NCI-H1048 (cell line): Measurements from ENCODE around the gene FAM227A.

Experiments used
- DNase-seq: peaks from one replicate; lab custom pipeline; 2025; lab: John Stamatoyannopoulos, UW

FAM227A gene

DNA sequence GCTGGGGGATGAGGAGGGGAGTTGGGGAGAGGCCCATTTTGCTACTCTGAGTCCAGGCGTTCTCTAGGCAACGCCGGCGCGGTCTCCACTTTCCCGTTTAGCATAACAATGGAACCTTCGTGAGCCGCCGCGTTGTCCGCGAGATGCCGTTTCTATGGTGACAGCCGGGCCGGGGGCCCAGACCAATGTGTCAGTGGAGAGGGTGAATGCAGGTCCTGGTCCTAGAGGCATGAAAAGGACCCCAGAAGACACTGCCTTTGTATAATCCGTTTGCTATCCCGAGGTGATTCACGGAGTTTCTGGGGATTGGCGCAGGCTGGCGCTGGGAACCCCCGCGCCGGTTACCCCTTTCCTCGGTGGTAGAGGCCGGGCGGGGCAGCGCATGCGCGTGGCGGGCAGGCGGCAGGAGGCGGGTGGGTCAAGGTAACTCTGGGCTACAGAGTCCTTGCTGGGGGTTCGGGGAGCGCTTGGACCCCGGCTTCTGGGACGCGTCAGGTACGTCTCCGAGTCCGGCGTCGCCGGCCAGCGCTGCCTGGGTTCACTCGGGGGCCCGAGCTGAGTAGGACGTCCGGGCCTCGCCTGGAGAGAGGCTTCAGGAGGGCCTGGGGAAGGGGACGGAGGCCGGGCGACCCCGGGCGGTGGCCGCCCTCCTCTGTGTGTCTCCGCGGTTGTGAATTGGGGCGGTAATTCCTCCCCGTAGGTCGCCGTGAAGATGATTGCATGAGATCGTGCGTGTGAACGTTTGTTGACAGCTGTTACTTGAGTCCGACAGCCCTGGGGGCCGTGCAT is at the start of gene FAM227A, which contains the start of gene CBY1:
Gene FAM227A (minus strand): TSS at position 137 of the 789 bp plus-strand sequence. CDS start 6,224 bp downstream, outside the sequence.
Gene CBY1 (plus strand): TSS at position 383 of the 789 bp plus-strand sequence. CDS start 11,417 bp downstream, outside the sequence.
- peak; percentile 85 for DNase-seq

DNA sequence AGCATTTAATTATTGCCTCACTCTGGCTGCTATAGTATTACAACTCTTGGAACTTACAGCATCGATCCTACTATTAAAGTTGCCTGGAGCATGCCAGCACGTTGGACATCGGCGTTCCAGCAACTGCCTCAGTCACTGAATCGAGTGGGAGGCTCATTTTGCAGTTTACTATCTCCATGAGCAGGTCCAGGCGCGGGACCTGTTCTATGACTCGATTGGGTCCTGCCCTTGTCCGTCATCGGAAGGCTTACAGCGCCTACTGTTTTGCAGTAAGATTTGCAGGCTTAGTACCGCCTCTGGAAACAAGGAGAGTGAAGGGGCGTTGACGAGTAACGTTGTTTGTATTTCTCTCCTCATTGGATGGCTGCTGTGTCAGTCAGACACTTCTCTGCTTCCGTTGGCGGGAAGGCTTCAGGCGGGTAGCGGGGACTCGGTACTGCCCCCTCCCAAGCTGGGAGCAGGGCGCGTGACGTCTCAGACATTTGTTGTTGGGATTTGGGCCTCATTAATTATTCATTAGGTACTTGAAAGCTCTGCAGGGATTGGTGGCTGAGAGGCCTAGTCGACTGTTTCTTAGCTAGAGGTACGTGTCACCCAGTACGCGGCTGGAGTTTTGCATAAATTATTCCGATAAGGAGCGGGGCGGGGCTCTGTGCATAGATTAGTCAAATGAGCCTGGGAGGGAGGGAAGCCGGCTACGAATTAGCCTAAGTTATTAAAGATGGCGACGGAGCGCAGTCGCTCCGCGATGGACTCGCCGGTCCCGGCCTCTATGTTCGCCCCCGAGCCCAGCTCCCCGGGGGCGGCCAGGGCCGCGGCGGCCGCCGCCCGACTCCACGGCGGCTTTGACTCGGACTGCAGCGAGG is 49.3 kb upstream of the FAM227A start, which contains the start of gene GTPBP1:
Gene GTPBP1 (plus strand): TSS at position 710 of the 866 bp plus-strand sequence. CDS start 12 bp downstream, at position 722.
- peak; percentile 100 for DNase-seq

DNA sequence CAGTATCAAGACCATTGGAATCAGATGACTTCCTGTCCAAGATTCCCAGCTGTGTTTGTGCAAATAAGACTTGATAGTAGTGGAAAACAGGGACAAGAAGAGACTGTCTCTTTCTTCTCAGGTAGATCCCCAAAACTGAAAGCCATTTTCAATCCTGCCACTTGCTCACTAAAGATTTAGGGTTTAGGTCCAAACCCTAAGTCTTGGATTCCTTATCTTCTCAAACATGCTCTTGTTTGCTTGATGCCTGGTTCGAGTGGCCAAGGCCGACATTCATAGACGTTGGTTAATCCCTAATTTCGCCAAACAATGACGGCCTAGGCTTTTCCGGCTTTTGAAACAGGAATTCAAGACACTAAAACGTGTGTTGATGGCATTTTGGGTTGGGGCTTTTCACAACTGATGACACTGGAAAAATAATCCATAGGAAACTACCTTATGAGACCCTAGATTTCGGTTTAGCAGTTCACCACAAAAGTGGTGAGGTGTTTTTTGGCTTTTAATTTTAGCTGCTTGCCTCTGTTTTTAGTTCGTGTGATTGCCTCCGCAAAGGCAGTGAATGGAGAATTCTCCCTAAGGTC is 48.6 kb upstream of the FAM227A start:
- no peak for DNase-seq

DNA sequence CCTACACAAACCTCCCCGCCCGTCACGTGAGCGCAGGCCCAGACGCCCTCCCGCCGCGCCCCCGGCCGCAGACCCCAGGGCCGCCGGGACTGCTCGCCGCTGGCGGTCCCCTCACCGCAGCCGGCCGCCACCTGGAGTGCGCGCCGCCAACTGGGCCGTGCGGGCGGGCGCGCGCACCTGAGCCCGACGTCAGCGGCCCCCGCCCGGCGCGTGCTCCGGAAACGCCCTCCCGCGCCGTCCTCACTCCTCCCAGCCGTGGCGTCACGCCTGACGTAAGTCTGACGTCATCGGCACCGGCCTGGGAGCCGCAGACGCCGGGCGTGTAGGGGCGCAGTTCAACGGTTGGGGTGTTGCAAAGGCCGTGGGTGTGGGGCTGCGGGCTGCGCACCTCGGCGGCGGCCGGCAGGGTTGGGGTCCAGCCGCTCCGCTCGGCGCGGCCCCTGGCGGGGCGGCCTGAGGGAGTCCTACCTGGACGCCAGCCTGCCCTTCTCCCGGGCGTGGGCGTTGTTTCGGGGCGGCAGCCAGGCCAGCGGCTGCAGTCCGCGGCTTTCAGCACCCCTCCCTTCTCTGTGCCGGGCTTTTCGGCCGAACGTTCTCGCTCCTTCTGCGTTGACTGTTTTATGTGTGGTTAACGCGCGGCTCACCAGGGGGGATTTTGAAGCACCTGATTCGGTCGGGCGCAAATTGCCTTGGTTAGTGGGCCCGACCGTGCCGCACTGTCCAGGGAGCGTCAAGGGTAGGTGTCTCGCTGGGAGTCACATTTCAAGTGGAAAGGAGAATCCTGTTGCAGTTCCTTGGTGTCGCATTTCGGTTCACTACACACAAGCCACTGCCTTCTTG is 44.8 kb upstream of the FAM227A start, which contains the start of gene JOSD1:
Gene JOSD1 (minus strand): TSS at position 155 of the 840 bp plus-strand sequence. CDS start 956 bp downstream, outside the sequence.
- DNase-seq, result peak; percentile 84

DNA sequence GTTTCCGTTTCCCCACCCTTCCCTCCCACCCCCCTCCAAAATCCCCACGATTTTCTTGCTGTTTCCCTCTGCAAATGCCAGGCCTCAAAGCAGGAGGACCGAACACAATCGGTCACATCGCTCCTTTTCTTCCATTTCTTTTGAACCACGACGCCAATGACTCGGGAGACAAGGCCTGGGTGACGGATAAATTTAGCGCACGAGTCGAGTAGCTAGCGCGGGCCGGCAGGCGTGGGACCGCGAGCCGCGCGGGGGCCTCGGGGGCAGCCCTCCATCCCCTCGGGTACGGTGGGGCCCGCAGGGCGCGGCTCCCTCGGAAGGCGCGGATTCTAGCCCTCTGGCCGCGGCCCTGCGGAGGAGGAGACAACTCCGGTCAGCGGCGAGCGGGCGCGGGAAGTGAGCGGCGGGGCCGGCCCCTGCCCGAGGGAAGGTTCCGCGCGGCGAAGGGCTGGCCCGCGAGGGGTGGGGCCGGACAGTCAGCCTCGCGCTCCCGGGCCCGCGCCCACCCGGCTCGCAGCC is 44.1 kb upstream of the FAM227A start:
- no peak for DNase-seq

DNA sequence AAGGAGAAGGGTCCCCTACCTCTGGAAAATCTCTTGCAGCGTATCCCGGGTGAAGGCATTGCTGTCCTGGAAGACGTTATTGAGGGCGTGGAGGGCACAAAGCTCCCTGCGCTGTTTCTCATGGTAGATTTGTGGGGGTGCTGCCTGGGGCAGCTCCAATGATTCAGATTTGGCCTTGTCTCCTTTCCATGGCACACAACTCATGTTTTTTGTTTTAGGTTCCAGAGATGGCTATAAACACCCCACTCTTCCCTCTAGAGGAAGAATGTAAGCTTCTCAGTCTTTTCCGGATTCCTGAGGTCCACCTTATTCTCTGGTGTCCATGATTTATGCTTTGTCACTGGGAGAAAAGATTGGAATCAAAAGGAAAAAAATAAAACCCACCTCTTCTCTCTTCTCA is 43.6 kb upstream of the FAM227A start:
- DNase-seq, result no peak

DNA sequence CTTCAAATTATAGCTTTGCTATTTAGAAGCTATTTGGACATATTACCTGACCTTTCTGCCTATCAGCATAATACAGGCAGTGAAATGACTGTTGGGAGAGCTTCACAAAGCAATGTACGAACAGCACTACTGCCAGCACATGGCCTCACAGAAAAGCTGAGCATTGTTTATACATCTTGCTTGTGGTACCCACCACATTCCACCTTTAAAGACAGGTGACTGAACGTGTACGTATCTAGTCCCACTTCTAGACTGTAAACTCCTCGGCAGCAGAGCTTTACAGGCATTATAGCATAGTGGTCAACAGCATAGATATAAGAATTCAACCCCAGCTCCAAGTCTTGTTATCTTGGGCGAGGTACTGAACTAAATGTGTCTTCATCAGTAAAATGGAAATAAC is 43.0 kb upstream of the FAM227A start:
- no peak for DNase-seq

DNA sequence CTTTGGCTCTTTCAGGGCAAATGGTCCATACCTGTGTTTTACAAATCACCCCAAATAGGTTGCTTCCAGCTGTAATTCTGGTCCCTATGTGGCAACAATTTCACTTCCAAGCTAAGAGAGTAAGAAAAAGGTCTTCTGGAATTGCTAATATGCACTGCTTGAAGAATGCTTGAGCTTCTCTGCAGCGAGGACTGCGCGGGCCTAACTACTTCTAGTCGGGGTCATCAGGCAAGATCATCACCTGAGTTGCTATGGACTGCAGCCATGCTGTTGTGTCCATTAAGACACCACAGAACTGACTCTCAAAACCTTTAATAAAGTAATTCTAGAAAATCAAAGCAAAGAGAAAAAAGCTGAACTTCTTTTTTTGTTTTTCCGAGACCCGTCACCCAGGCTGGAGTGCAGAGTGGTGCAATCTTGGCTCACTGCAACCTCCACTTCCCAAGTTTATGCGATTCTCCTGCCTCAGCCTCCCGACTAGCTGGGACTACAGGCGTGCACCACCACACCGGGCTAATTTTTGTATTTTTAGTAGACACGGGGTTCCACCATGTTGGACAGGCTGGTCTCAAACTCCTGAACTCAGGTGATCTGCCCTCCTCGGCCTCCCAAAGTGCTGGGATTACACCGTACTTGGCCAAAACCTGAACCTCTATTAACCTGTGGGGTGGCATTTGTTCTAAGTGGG is 42.4 kb upstream of the FAM227A start:
- no peak for DNase-seq

DNA sequence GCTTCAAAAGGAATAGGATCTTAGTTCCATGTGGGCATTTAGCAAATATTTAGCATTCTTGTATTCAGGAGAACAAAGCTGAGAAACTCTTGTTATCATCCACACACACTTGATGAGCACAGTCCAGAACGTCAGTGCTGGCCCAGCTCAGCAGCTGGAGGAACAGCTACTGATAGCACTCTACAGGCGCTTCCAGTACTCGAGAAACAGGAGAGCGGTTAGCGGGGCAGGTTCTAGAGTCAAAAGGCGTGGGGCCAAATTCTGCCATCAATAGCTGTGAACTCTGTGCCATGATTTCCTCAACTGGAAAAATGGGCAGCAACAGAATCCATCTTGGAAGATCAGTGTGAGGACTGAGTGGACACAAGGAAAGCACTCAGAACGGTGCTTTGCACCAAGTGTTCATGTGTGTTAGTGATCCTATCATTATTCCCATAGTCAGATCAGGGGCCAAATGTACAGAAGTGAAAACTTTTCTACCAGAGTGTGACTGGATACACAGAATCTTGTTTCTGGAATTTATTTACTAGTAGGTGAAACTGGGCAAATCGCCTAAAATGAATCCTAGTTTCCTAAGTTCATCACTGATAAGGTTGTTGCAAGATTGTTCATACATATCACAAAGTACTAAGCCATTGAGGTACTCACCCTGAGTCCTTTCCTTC is 41.4 kb upstream of the FAM227A start:
- no peak for DNase-seq

DNA sequence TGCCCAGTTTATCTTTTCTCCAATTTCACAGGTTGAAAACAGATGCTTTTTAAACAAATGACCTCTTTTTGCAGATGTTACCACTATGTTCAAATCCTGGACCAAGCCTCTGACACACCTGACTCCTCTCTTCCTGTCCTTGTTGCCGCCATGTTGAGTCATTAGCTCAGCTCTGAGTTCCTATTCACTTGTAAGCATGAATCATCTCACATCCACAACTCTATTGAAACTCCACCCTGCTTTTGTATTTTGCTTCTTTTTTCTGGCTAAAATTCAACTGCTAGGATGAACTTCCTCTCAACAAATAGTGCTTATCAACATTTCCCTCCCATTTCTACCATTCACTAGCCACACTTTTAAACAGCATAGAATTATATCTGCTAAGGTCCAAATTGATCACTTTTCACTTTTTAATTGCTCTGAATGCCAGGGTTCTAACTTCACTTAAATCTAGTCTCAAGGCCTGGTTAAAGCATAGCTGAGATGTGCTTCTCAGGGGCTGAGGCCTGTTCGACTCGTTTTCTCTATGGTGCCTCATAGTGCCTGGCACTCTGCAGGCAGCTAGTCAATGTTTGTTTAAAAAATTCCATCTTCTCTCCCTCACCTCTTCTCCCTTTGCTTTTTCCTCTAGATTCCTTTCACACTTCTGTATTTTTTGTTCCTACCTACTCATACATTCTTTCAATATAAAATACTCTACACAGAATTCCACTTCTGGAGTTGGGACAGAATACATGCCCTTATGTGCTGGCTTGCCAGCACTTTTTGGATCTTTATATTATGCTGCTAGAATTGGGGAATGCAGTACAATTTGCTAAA is 40.6 kb upstream of the FAM227A start:
- DNase-seq, result no peak

DNA sequence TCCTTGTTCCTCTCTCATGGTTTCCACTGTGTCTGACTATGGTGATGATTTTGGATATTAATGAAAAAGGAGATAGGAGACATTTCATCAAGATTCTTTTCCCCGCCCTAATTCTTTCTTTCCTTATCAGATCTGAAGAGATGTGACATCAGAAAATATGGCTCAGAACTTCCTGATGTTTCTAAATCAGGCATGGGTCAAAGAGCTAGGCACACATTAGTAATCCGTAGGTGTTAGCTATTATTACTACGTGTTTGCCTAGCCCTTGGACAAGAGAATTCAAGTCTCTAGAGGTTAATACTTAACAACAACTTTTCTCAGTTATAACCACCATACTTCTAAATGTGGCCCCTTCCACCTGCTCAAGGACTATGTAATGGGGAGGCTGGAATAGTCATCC is 38.7 kb upstream of the FAM227A start:
- DNase-seq, result no peak

DNA sequence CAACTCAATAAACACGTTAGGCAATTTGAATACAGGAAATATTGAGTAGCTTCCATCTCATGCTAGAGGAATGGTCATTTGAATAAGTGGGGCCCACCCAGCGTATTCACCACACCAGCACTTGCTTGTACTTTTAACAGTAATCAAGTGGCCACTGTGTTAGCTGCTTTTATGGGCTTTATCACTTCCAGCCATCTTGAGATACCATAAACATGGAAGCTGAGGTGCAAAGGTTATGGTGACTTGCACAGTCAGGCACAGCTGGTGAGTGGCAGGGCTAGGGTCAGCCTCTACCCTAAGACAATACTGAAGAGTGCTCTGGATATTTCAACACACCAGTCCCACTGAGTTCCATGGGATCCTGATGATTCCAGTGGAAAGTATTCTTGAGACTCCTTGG is 37.9 kb upstream of the FAM227A start:
- DNase-seq, result no peak

DNA sequence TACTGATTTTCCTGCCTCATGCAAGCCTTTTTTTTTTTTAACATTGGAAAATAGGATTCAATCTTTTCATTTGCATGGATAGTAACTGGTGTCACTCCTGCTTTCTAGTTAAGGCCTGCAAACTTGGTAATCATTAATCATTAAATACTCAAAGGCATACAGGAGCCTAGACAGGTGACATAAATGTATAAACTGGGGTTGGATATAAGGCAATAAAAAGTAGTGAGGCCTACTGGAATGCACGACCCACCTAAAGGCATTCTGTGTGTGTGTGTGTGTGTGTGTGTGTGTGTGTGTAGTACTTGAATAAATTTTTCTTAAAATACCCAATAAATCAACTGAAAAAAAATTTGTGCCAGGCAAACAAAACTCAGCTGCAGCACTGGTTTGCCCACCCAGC is 33.5 kb upstream of the FAM227A start:
- no peak for DNase-seq

DNA sequence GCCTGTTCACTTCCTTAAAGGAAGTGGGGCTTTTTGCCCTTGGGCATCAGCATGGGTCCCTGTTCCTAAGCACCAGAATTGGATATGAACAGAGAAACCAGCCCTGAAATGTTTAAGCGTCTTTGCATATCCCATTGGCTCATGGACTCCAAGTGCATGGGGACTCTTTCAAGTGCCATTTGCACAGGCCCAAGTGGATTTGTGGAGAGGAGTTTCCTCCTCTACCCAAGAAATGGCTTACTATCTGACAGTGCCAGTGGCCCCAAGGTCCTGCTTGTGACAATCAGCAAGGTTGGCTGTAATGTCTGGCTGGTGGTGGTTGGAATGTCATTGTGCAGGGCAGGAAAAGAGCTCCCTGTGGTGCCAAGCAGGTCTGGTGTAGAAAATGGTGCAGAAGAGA is 29.6 kb upstream of the FAM227A start:
- DNase-seq, result no peak

DNA sequence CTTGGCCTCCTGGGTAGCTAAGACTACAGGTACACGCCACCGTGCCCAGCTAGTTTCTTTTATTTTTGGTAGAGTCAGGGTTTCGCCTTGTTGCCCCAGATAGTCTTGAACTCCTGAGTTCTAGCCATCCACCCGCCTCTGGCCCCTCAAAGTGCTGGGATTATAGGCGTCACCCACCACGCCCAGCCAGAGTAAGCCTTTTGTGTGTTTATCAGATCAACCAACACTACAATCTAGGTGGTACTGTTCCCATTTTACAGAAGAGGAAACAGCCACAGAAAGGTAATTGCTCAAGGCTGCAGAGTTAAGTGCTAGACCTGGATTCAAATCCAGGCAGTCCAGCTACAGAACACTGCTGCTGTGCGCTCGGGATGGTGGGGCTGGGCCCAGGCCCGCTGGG is 28.7 kb upstream of the FAM227A start:
- DNase-seq, result no peak

DNA sequence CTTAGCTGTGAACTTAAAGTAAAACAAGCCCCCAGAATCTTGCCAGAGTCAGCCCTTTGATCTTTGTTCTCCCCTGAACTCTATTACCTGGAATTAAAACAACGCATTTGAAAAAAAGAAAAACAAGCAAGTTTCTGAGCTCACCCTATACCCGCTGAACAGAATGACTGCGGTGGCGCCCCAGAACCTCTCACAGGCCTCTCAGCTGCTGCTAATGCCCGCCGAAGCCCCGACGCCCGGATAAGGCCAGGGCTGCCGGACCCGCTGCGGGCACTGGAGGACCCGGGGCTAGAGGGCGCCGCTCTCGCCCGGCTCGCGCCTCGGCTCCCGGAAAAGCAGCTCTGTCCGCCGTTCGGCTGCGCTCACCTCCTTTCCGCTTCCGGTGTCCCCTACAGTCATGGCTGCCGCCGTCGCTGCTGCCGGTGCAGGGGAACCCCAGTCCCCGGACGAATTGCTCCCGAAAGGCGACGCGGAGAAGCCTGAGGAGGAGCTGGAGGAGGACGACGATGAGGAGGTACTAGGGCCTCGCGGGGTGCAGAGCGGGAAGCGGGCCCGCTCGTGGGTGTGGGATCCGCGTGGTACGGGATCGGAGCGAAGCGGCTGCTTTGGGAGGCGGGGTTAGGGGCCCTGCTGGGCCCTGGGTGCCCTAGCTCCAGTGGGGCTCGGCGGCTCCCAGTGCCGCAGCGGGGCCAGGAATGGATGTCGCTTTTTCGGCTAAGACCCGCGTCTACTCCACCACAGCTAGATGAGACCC is 25.6 kb upstream of the FAM227A start, which contains the start of gene TOMM22:
Gene TOMM22 (plus strand): TSS at position 376 of the 754 bp plus-strand sequence. CDS start 22 bp downstream, at position 398.
- peak; percentile 50 for DNase-seq

DNA sequence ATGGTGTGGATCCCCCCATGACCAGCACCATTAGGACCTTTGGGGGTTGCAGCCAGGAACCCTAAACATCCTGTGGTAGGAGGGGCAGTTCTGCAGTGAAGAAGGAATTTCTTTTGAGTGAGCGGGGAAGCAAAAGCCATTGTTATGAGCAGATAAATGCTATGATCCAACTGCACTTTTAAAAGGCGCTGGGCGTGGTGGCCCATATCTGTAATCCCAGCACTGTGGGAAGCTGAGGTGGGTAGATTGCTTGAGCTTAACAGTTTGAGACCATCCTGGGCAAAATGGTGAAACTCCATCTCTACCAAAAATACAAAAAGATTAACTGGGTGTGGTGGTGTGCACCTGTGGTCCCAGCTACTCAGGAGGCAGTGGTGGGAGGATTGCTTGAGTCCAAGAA is 19.6 kb upstream of the FAM227A start:
- no peak for DNase-seq

DNA sequence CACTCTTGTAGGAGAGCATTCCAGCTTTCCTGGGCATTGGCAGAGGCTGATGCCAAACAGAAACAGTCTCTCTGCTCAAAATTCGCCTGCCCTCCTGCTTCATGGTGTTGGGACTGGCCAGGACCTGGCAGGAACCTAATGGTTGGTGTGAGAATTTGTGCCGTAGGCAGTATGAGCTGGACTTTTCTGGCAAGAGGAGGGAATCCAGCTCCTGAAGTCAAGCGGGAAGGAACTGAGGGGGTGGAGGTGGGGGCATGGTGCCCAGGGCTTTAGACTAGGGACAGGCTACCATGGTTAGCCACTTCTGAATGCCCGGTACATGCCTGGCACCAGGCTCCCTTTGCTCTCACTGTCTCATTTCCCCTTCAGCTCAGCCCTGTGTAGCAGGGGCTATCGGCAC is 18.7 kb upstream of the FAM227A start:
- no peak for DNase-seq
